ENCODE results near the gene IREB2. TPM values are rescaled to one million over a fixed set of nuclear protein-coding genes. Genes with fewer than 3 reads are reported as not detected.

The IREB2 gene
- total RNA-seq, 1 experiment from 2014 or later, result 89.5 TPM

DNA sequence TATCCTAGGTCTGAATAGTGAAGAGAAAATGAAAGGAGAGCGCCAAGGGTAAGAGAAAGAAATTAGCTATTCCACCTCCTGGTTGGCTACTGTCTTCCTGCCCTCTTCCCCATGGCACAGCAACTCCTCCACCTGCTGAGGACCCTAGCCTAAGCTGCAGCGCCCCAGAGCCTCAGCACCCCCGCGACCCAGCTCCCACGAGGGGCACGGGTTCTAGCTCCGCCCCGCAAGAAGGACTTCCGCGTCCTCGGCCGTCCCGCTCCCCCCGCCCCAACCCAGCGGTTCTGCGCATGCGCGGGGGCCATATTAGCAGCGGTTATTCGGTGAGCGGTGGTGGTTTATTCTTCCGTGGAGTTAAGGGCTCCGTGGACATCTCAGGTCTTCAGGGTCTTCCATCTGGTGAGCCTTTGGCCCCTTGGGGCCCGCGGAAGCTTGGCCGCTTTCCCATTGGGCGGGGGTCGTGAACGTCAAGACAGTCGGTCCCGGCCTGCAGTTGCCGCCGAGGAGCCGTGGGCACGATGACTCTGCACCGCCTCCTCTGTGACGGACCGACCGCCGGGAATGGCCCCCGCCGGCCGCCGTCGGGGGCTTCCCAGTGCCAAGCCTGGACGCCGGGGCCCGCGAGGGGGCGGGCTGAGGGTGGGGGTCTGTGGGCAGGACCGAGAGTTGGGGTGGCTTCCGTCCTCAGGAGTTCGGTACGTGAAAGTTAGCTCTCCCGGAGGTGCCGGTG lies 102.3 kb downstream of the IREB2 start, which contains the start of gene PSMA4 (continued):
- TF ChIP-seq FOXK1 (CRISPR knock-in tag; IDR thresholded peaks at IDR 0.05) (peak; percentile 74), ESRRA (CRISPR knock-in tag; IDR thresholded peaks at IDR 0.05; ENCODE audit: borderline replicate concordance) (peak; percentile 78; the same call in 1 of the 2 replicates)
- TF ChIP-seq, protein P1, sequence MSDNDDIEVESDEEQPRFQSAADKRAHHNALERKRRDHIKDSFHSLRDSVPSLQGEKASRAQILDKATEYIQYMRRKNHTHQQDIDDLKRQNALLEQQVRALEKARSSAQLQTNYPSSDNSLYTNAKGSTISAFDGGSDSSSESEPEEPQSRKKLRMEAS (CRISPR knock-in tag; IDR thresholded peaks at IDR 0.05), result peak; percentile 62; the same call in 1 of the 2 replicates

DNA sequence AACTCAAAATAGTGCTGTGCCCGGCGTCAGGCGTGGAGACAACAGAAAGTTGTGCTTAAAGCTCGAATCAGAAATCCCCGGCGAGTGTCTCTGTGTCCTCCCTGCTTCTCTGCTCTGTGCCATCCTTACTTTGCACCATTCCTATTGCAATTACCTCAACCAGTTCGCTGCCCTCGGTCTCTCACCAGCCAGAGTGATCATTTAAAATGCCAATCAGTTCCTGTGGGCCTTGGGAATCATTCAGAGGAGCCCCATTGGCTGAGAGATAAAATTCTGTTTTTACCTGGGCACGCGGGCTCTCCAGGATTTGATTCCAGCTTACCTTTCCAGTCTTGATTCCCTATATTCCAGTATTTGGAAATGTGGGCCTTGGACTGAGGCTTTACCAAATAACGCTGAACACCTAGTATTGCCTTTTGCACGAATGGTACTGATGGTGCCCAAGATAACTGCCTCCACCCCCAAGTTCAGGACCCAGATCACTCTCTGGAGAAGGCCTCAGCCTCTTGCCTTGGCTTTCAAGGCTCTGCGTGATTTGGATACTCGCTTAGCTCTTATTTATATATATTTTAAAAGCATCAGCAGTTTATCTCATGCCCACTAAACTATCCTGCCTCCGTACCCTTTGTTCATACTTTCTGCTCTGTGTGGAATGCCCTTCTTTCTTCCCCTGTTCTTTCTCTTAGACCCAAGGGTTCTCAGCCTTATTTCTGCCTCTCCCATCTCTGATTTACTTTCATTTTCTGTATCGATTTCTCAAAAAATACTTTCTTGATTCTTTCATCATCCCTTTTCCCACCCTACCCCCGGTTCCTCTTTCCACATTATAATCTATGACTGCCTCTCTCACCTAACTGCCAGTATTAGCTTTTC lies 103.1 kb downstream of the IREB2 start:
- POLR2A ChIA-PET, result interaction anchor here (3.4 kb wide), 1 partner anchor 25 kb away, joined by 35 read pairs; the partner anchor contains the start of gene CHRNA5
- Mint-ChIP-seq H3K4me3 (peak overlapping the region; percentile 96), H3K4me1 (peaks cover 11% of the 10 kb centered on the region)

DNA sequence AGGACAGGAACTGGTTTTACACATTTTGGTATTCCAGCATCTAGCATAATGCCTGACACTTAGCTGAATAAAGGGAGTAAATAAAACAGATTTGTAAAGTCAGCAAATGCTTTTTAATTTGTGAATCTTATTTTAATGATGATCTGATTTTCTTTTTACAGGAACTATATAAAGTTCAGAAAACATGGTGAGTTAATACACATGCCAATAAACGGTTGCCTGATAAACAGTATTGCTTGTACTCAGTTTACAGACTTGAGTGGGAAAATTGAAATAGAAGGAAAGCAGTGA lies 103.7 kb downstream of the IREB2 start:
- ATAC-seq, result no peak

More for the DNA sequence above, 103.1 kb downstream of the IREB2 start:
- H3K36me3 Mint-ChIP-seq, result peaks cover 36% of the 10 kb centered on the region
- peak overlapping the region; percentile 96 for H3K27ac Mint-ChIP-seq
- peak; percentile 6; the same call in 1 of the 2 replicates for ATAC-seq
- no peak for DNase-seq (ENCODE audit: low spot score)
- CTCF ChIA-PET, result interaction anchor here (0.8 to 2.1 kb wide), 5 partner anchors 24 to 119 kb away, joined by 3 to 10 read pairs (median 3); partner anchors contain the start of gene CHRNA5
- H3K27me3 Mint-ChIP-seq (ENCODE audit: low read depth), result no peaks in the 10 kb centered on the region
- no peak for TF ChIP-seq ZNF219 (CRISPR knock-in tag; IDR thresholded peaks at IDR 0.05; ENCODE audit: borderline replicate concordance)
- 0 out of 2 replicates have a peak, but pooled peaks have one; percentile 5 for TF ChIP-seq KAT7 (CRISPR knock-in tag; IDR thresholded peaks at IDR 0.05; ENCODE audit: borderline replicate concordance)
- no peak for TF ChIP-seq RORB (CRISPR knock-in tag; IDR thresholded peaks at IDR 0.05)
- H3K9me3 Mint-ChIP-seq, result no peaks in the 10 kb centered on the region

More for the DNA sequence above, 103.7 kb downstream of the IREB2 start:
- no peaks in the 10 kb centered on the region for H3K9me3 Mint-ChIP-seq
- peaks cover 42% of the 10 kb centered on the region for H3K36me3 Mint-ChIP-seq
- H3K4me1 Mint-ChIP-seq, result peaks cover 11% of the 10 kb centered on the region
- ChIA-PET POLR2A (interaction anchor here (3.4 kb wide), 1 partner anchor 24 kb away, joined by 35 read pairs; the partner anchor contains the start of gene CHRNA5), CTCF (interaction anchor here (2.1 kb wide), 1 partner anchor 33 kb away, joined by 10 read pairs; no protein-coding TSS in a partner anchor)
- H3K4me3 Mint-ChIP-seq, result peak overlapping the region; percentile 96
- no peaks in the 10 kb centered on the region for H3K27me3 Mint-ChIP-seq (ENCODE audit: low read depth)
- DNase-seq (ENCODE audit: low spot score), result no peak
- no peak for TF ChIP-seq NFE2L1 (CRISPR knock-in tag; IDR thresholded peaks at IDR 0.05)
- no peak for TF ChIP-seq CREM (CRISPR knock-in tag; IDR thresholded peaks at IDR 0.05)
- no peak for TF ChIP-seq FOXP1 (CRISPR knock-in tag; IDR thresholded peaks at IDR 0.05; ENCODE audit: borderline replicate concordance)
- no peak for TF ChIP-seq ELF4 (CRISPR knock-in tag; IDR thresholded peaks at IDR 0.05; ENCODE audit: low read depth)
- TF ChIP-seq, protein P2, sequence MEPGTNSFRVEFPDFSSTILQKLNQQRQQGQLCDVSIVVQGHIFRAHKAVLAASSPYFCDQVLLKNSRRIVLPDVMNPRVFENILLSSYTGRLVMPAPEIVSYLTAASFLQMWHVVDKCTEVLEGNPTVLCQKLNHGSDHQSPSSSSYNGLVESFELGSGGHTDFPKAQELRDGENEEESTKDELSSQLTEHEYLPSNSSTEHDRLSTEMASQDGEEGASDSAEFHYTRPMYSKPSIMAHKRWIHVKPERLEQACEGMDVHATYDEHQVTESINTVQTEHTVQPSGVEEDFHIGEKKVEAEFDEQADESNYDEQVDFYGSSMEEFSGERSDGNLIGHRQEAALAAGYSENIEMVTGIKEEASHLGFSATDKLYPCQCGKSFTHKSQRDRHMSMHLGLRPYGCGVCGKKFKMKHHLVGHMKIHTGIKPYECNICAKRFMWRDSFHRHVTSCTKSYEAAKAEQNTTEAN (CRISPR knock-in tag; IDR thresholded peaks at IDR 0.05), result no peak
- no peak for TF ChIP-seq NFYB (CRISPR knock-in tag; conservative IDR thresholded peaks at IDR 0.05; ENCODE audit: low read depth)
- TF ChIP-seq, protein P3, sequence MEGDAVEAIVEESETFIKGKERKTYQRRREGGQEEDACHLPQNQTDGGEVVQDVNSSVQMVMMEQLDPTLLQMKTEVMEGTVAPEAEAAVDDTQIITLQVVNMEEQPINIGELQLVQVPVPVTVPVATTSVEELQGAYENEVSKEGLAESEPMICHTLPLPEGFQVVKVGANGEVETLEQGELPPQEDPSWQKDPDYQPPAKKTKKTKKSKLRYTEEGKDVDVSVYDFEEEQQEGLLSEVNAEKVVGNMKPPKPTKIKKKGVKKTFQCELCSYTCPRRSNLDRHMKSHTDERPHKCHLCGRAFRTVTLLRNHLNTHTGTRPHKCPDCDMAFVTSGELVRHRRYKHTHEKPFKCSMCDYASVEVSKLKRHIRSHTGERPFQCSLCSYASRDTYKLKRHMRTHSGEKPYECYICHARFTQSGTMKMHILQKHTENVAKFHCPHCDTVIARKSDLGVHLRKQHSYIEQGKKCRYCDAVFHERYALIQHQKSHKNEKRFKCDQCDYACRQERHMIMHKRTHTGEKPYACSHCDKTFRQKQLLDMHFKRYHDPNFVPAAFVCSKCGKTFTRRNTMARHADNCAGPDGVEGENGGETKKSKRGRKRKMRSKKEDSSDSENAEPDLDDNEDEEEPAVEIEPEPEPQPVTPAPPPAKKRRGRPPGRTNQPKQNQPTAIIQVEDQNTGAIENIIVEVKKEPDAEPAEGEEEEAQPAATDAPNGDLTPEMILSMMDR (IDR thresholded peaks at IDR 0.05), result no peak
- no peak for TF ChIP-seq ZNF317 (CRISPR knock-in tag; IDR thresholded peaks at IDR 0.05; ENCODE audit: borderline replicate concordance, low read depth)
- TF ChIP-seq ZNF396 (CRISPR knock-in tag; IDR thresholded peaks at IDR 0.05; ENCODE audit: borderline replicate concordance), result no peak
- TF ChIP-seq, protein P4, sequence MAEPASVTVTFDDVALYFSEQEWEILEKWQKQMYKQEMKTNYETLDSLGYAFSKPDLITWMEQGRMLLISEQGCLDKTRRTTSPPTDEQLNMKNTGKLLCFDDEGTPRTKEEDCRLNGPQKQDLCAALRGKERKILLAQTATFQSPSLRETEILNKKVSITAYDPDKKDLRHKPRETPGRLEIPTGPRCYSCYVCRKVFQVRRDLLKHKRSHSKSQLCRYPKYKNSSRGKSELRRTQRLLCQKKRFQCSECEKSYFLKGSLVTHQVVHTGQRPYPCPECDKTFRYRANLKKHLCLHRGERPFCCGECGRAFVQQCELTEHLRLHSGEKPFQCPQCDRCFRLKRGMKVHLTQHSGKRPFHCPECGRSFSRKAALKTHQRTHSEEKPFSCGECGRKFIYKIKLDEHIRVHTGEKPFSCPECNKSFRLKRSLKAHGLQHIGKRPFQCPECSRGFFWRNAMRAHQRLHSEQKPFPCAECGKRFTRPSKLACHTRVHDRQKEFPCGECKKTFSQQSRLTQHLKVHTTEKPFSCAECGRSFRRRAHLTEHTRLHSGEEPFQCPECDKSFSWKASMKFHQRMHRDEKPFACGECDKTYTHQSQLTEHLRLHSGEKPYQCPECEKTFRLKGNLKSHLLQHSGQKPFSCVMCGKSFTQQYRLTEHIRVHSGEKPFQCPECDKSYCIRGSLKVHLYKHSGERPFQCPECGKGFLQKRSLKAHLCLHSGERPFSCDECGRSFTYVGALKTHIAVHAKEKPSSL (CRISPR knock-in tag; conservative IDR thresholded peaks at IDR 0.05), result no peak
- TF ChIP-seq, protein P5, sequence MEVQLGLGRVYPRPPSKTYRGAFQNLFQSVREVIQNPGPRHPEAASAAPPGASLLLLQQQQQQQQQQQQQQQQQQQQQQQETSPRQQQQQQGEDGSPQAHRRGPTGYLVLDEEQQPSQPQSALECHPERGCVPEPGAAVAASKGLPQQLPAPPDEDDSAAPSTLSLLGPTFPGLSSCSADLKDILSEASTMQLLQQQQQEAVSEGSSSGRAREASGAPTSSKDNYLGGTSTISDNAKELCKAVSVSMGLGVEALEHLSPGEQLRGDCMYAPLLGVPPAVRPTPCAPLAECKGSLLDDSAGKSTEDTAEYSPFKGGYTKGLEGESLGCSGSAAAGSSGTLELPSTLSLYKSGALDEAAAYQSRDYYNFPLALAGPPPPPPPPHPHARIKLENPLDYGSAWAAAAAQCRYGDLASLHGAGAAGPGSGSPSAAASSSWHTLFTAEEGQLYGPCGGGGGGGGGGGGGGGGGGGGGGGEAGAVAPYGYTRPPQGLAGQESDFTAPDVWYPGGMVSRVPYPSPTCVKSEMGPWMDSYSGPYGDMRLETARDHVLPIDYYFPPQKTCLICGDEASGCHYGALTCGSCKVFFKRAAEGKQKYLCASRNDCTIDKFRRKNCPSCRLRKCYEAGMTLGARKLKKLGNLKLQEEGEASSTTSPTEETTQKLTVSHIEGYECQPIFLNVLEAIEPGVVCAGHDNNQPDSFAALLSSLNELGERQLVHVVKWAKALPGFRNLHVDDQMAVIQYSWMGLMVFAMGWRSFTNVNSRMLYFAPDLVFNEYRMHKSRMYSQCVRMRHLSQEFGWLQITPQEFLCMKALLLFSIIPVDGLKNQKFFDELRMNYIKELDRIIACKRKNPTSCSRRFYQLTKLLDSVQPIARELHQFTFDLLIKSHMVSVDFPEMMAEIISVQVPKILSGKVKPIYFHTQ (CRISPR knock-in tag; IDR thresholded peaks at IDR 0.05), result no peak
- no peak for TF ChIP-seq SMAD3 (CRISPR knock-in tag; IDR thresholded peaks at IDR 0.05; ENCODE audit: borderline replicate concordance)
- TF ChIP-seq CREB1 (CRISPR knock-in tag; IDR thresholded peaks at IDR 0.05), result no peak
- H3K27ac Mint-ChIP-seq, result peak overlapping the region; percentile 18; the same call in 1 of the 2 replicates

All from WTC11 (cell line).